ENCODE measurements around the gene C16orf74. TPM values are rescaled to one million over a fixed set of nuclear protein-coding genes. Genes with fewer than 3 reads are reported as not detected.

C16orf74 gene
- polyA plus RNA-seq, 2 of the 4 experiments (the other 2 are of a cell fraction) = 3.8 to 9.1 TPM

GRCh38 chr16:85765767-85766166, 14.9 kb upstream of the C16orf74 start:
- POLR2A ChIA-PET = no interaction called here
- ATAC-seq (no peak), FAIRE-seq (no peak), DNase-seq (ENCODE audit: low read depth in 1 of 2, low spot score in 1 of 2) (no peak)
- H3K4me1 ChIP-seq = peaks cover 17% of the 10 kb centered on the region
- H3K4me3 ChIP-seq = no peak overlapping the region
- no peaks in the 10 kb centered on the region for H3K9me3 ChIP-seq
- H3K27ac ChIP-seq = peak overlapping the region in 1 of 2 experiments; percentile 98; a peak in 2 of 6 replicates
- 90% methylated on average over 8 of the region's 8 CpGs for WGBS (ENCODE audit: missing lambda C conversion rate)
- CTCF ChIA-PET = interaction anchor here (0.6 to 1.5 kb wide), 3 partner anchors 16 to 1491 kb away, joined by 3 read pairs; no protein-coding TSS in a partner anchor
- TF ChIP-seq E2F6 (IDR thresholded peaks at IDR 0.05; ENCODE audit: borderline replicate concordance, low read depth) (no peak), NPAS2 (CRISPR knock-in tag; IDR thresholded peaks at IDR 0.05; ENCODE audit: borderline replicate concordance) (no peak), MYC (IDR thresholded peaks at IDR 0.05; ENCODE audit: borderline replicate concordance, low read length) (no peak), ESRRA (IDR thresholded peaks at IDR 0.05; ENCODE audit: borderline replicate concordance, low read length) (no peak), BCL3 (IDR thresholded peaks at IDR 0.05) (no peak), RFX5 (IDR thresholded peaks at IDR 0.05) (no peak), ZFP36 (IDR thresholded peaks at IDR 0.05; ENCODE audit: borderline replicate concordance, partially characterized antibody) (no peak)
- no peak overlapping the region for H3K4me2 ChIP-seq

- DNase-seq (ENCODE audit: low read depth in 1 of 2, low spot score in 1 of 2) (no peak), FAIRE-seq (no peak), ATAC-seq (no peak)
- WGBS (ENCODE audit: missing lambda C conversion rate) = 71% methylated on average over 8 of the region's 8 CpGs
- POLR2A ChIA-PET = no interaction called here
- no peaks in the 10 kb centered on the region for H3K9me3 ChIP-seq
- no peak overlapping the region for H3K4me2 ChIP-seq
- H3K4me3 ChIP-seq = no peak overlapping the region
- H3K4me1 ChIP-seq = peaks cover 17% of the 10 kb centered on the region
- H3K27ac ChIP-seq = no peak overlapping the region
- no peak for TF ChIP-seq JUN (IDR thresholded peaks at IDR 0.05)
- TF ChIP-seq HMGXB4 (CRISPR knock-in tag; IDR thresholded peaks at IDR 0.05; ENCODE audit: borderline replicate concordance) = no peak
- no peak for TF ChIP-seq ELK1 (IDR thresholded peaks at IDR 0.05; ENCODE audit: low read depth, low read length)
- no peak for TF ChIP-seq POLR2AphosphoS2 (conservative IDR thresholded peaks at IDR 0.05; ENCODE audit: low read length)
- no peak for TF ChIP-seq CBX8 (IDR thresholded peaks at IDR 0.05)
- TF ChIP-seq SREBF2 (IDR thresholded peaks at IDR 0.05) = no peak
- TF ChIP-seq CTCF (IDR thresholded peaks at IDR 0.05) = no peak
- TF ChIP-seq MYC (IDR thresholded peaks at IDR 0.05; ENCODE audit: borderline replicate concordance, low read length) = no peak
- no peak for TF ChIP-seq MAFK (IDR thresholded peaks at IDR 0.05; ENCODE audit: partially characterized antibody)
- TF ChIP-seq HOXB5 (CRISPR knock-in tag; IDR thresholded peaks at IDR 0.05) = no peak
- no peak for TF ChIP-seq BHLHE40 (IDR thresholded peaks at IDR 0.05; ENCODE audit: low read depth, low read length)
- no peak for TF ChIP-seq CEBPB (IDR thresholded peaks at IDR 0.05)
- TF ChIP-seq NFE2L2 (conservative IDR thresholded peaks at IDR 0.05; ENCODE audit: low read length) = no peak
- CTCF ChIA-PET = interaction anchor here (1.5 kb wide), 1 partner anchor 16 kb away, joined by 3 read pairs; no protein-coding TSS in a partner anchor
These were observed 14.3 kb upstream of the C16orf74 start for GRCh38 chr16:85765211-85765610.
